HCT116 (cell line): ENCODE results near the gene RALGPS1. TPM values are rescaled to one million over a fixed set of nuclear protein-coding genes. Genes with fewer than 3 reads are reported as not detected.

Experiments used
- ATAC-seq: fragments of 200-7000 bp; cut with Tn5 transposase; 2 replicates; pipeline ENCODE4 v1.9.1; 2020; ENCODE audit warnings: mild to moderate bottlenecking, moderate library complexity
- BruUV-seq: library from RNA; stranded (reverse); fragments of 400-500 nt; replicated peaks from 2 replicates; lab custom pipeline; 2021; lab: Mats Ljungman, UMichigan
- CTCF ChIA-PET: fragments of 300-600 bp; sonication (Branson Sonifier 250); formaldehyde crosslinking; loops from one replicate; lab custom pipeline; 2021; ENCODE audit warnings: antibody characterized with exemption; lab: Charles Lee
- POLR2A ChIA-PET: fragments of 300-600, 350-600 bp; sonication (Branson Sonifier 250); formaldehyde crosslinking; loops from one replicate; lab custom pipeline; 2021; ENCODE audit warnings: antibody characterized with exemption; lab: Charles Lee
- RAD21 ChIA-PET, 2 experiments: fragments of 300-600 bp; sonication (Branson Sonifier 250); formaldehyde crosslinking; loops; one replicate each; lab custom pipeline; 2023; ENCODE audit warnings: low total read pairs in 2 of 2; ENCODE audit not compliant: uncharacterized antibody in 2 of 2, unreplicated experiment in 2 of 2, low non-redundant PET in 1 of 2; lab: Charles Lee
- DNase-seq: peaks from one replicate; pipeline ENCODE4 v3.0.0-alpha.2; 2010; ENCODE audit warnings: low read depth, low spot score
- H2AFZ ChIP-seq: fragments of 200-600 bp; shearing (Covaris generic), sonication (generic); 2 replicates; pipeline ENCODE4 v1.6.1; 2017; ENCODE audit warnings: low read depth, mixed run types, mixed read lengths, antibody characterized with exemption, low read length; ENCODE audit not compliant: poor library complexity, severe bottlenecking
- H3K27ac ChIP-seq: 2 replicates; pipeline ENCODE4 v1.5.1; 2012; ENCODE audit warnings: low read depth, low read length
- H3K27me3 ChIP-seq: fragments of 200-600 bp; sonication (generic); 2 replicates; pipeline ENCODE4 v1.6.1; 2016; ENCODE audit warnings: mixed run types, low read length, mixed read lengths; ENCODE audit not compliant: insufficient read depth
- H3K36me3 ChIP-seq, 2 experiments: fragments of 200-500 bp in 1 of 2; fragments of 200-600 bp in 1 of 2; sonication (Bioruptor generic) in 1 of 2; sonication (generic) in 1 of 2; 2 replicates each; pipeline versions ENCODE4 v1.5.1 to v1.6.1; 2014 to 2016; ENCODE audit warnings: low read length in 2 of 2, inconsistent platforms in 1 of 2, mixed read lengths in 1 of 2, mixed run types in 1 of 2; ENCODE audit not compliant: insufficient read depth in 2 of 2, control insufficient read depth in 1 of 2
- H3K4me1 ChIP-seq, 2 experiments: fragments of 200-600 bp in 1 of 2; sonication (generic) in 1 of 2; 2 replicates each; pipeline versions ENCODE4 v1.5.1 to v1.6.1; 2012 to 2017; ENCODE audit warnings: low read length in 2 of 2, inconsistent platforms in 1 of 2, mild to moderate bottlenecking in 1 of 2, mixed read lengths in 1 of 2, mixed run types in 1 of 2, moderate library complexity in 1 of 2; ENCODE audit not compliant: insufficient read depth in 2 of 2, control insufficient read depth in 1 of 2
- H3K4me2 ChIP-seq: fragments of 200-600 bp; sonication (generic); 2 replicates; pipeline ENCODE4 v1.6.1; 2017; ENCODE audit warnings: mixed run types, low read length, mixed read lengths
- H3K4me3 ChIP-seq, 2 experiments: fragments of 200-600 bp in 1 of 2; sonication (generic) in 1 of 2; replicated peaks in 1 of 2; 2 replicates each; pipeline ENCODE4 v1.5.1; 2011 to 2016; ENCODE audit warnings: low read length in 2 of 2, control low read depth in 1 of 2, low read depth in 1 of 2, mild to moderate bottlenecking in 1 of 2, mixed read lengths in 1 of 2, mixed run types in 1 of 2
- H3K79me2 ChIP-seq: fragments of 200-600 bp; sonication (generic); 2 replicates; pipeline ENCODE4 v1.6.1; 2017; ENCODE audit warnings: mild to moderate bottlenecking, mixed run types, low read length, moderate library complexity, mixed read lengths; ENCODE audit not compliant: insufficient read depth
- H3K9ac ChIP-seq: fragments of 200-600 bp; sonication (generic); 2 replicates; pipeline ENCODE4 v1.6.1; 2016; ENCODE audit warnings: low read length, mixed read lengths
- H3K9me2 ChIP-seq: fragments of 200-600 bp; sonication (generic), shearing (Covaris generic); 2 replicates; pipeline ENCODE4 v1.6.1; 2017; ENCODE audit warnings: mixed run types, mild to moderate bottlenecking, moderate library complexity; ENCODE audit not compliant: insufficient read depth
- H3K9me3 ChIP-seq, 2 experiments: fragments of 200-500 bp in 1 of 2; fragments of 200-600 bp in 1 of 2; sonication (Bioruptor generic) in 1 of 2; sonication (generic) in 1 of 2; 2 replicates each; pipeline ENCODE4 v1.6.1; 2014 to 2017; ENCODE audit warnings: low read length in 2 of 2, mixed read lengths in 2 of 2, inconsistent platforms in 1 of 2, low read depth in 1 of 2, mild to moderate bottlenecking in 1 of 2, mixed run types in 1 of 2, moderate library complexity in 1 of 2; ENCODE audit not compliant: control insufficient read depth in 1 of 2, insufficient read depth in 1 of 2
- H4K20me1 ChIP-seq: fragments of 200-600 bp; sonication (generic), shearing (Covaris generic); 2 replicates; pipeline ENCODE4 v1.6.1; 2017; ENCODE audit warnings: mixed run types, mild to moderate bottlenecking, moderate library complexity; ENCODE audit not compliant: insufficient read depth
- EGR1 ChIP-seq: IDR thresholded peaks from 2 replicates; pipeline ENCODE4 v1.6.1; 2012; ENCODE audit warnings: low read depth
- ELF1 ChIP-seq: IDR thresholded peaks from 2 replicates; pipeline ENCODE4 v1.6.1; 2012; ENCODE audit warnings: low read depth, borderline replicate concordance
- EZH2 ChIP-seq: fragments of 200-600 bp; sonication (generic); IDR thresholded peaks from 2 replicates; pipeline ENCODE4 v1.6.1; 2017; ENCODE audit warnings: antibody characterized with exemption, mixed run types
- EZH2phosphoT487 ChIP-seq: fragments of 200-600 bp; IDR thresholded peaks from 2 replicates; pipeline ENCODE4 v1.6.1; 2018; ENCODE audit warnings: antibody characterized with exemption, borderline replicate concordance
- JUND ChIP-seq: IDR thresholded peaks from 2 replicates; pipeline ENCODE4 v1.6.1; 2012
- MAX ChIP-seq: IDR thresholded peaks from 2 replicates; pipeline ENCODE4 v1.6.1; 2012
- POLR2A ChIP-seq: IDR thresholded peaks from 2 replicates; pipeline ENCODE4 v1.7.0; 2011; ENCODE audit warnings: borderline replicate concordance; ENCODE audit not compliant: insufficient read depth, insufficient read length; ENCODE audit errors: extremely low read depth
- RAD21 ChIP-seq: IDR thresholded peaks from 2 replicates; pipeline ENCODE4 v1.6.1; 2012; ENCODE audit warnings: low read depth, mild to moderate bottlenecking
- SIN3A ChIP-seq: IDR thresholded peaks from 2 replicates; pipeline ENCODE4 v1.6.1; 2012; ENCODE audit warnings: low read depth
- SP1 ChIP-seq: IDR thresholded peaks from 2 replicates; pipeline ENCODE4 v1.6.1; 2012; ENCODE audit warnings: low read depth
- SRF ChIP-seq: IDR thresholded peaks from 2 replicates; pipeline ENCODE4 v1.6.1; 2012; ENCODE audit warnings: low read depth
- TCF7L2 ChIP-seq: IDR thresholded peaks from 2 replicates; pipeline ENCODE4 v1.7.0; 2011; ENCODE audit warnings: borderline replicate concordance, inconsistent platforms; ENCODE audit not compliant: insufficient read depth, insufficient read length; ENCODE audit errors: extremely low read depth
- YY1 ChIP-seq: IDR thresholded peaks from 2 replicates; pipeline ENCODE4 v1.6.1; 2011; ENCODE audit warnings: low read length, low read depth, moderate library complexity, mild to moderate bottlenecking; ENCODE audit not compliant: insufficient replicate concordance; ENCODE audit errors: extremely low read depth
- ZBTB33 ChIP-seq: IDR thresholded peaks from 2 replicates; pipeline ENCODE4 v1.6.1; 2011; ENCODE audit warnings: mild to moderate bottlenecking, low read length, moderate library complexity; ENCODE audit not compliant: insufficient replicate concordance; ENCODE audit errors: extremely low read depth
- intact Hi-C: fragments of 100-400 bp; cut with micrococcal nuclease; formaldehyde crosslinking; loops from 2 replicates; pipeline ENCODE4 v1.10.0; 2022
- total RNA-seq: library from RNA; stranded (reverse); gene quantifications from one replicate; pipeline ENCODE4 v1.2.1, GENCODE V29; 2021; ENCODE audit not compliant: unreplicated experiment
- TF ChIP-seq, protein P1 (sequence below), 3 experiments: fragments of 200-600 bp in 1 of 3; sonication (generic) in 1 of 3; IDR thresholded peaks in 2 of 3; conservative IDR thresholded peaks in 1 of 3; 2 replicates each; pipeline ENCODE4 v1.5.1; 2012 to 2017; ENCODE audit warnings: low read depth in 2 of 3, low read length in 2 of 3, antibody characterized with exemption in 1 of 3, borderline replicate concordance in 1 of 3, control low read depth in 1 of 3, mild to moderate bottlenecking in 1 of 3, mixed read lengths in 1 of 3, mixed run types in 1 of 3, moderate library complexity in 1 of 3; ENCODE audit not compliant: insufficient read depth in 1 of 3
- TF ChIP-seq, protein P2 (sequence below): IDR thresholded peaks from 2 replicates; pipeline ENCODE4 v1.6.1; 2012

Gene RALGPS1
- total RNA-seq, 1 experiment from 2014 or later = 7.6 TPM

- Histone ChIP-seq H3K27ac (no peak overlapping the region), H4K20me1 (no peaks in the 10 kb centered on the region), H3K4me1 (peaks cover 2 to 23% of the 10 kb centered on the region in 2 experiments; a peak in 3 of 4 replicates), H3K9ac (peak overlapping the region; percentile 20; the same call in 1 of the 2 replicates), H3K27me3 (no peaks in the 10 kb centered on the region), H2AFZ (no peak overlapping the region), H3K9me2 (no peaks in the 10 kb centered on the region), H3K4me3 (peak overlapping the region; percentile 49 to 53), H3K4me2 (peak overlapping the region; percentile 76), H3K9me3 (no peaks in the 10 kb centered on the region), H3K79me2 (no peaks in the 10 kb centered on the region), H3K36me3 (no peaks in the 10 kb centered on the region)
- no TSS peak for BruUV-seq
- POLR2A ChIA-PET = no interaction called here
- DNase-seq (peak; percentile 19), ATAC-seq (peak; percentile 59)
- intact Hi-C loops = no loop called here
- RAD21 ChIA-PET = interaction anchor here in 1 of 2 experiments (0.6 kb wide), 1 partner anchor 159 kb away, joined by 3 read pairs; no protein-coding TSS in a partner anchor
- TF ChIP-seq YY1 (no peak), JUND (no peak), RAD21 (no peak), EZH2phosphoT487 (no peak), POLR2A (no peak), SRF (no peak), ZBTB33 (no peak), EGR1 (no peak), EZH2 (no peak), MAX (no peak), ELF1 (no peak), SP1 (no peak), TCF7L2 (no peak), SIN3A (no peak)
- TF ChIP-seq, protein P1, sequence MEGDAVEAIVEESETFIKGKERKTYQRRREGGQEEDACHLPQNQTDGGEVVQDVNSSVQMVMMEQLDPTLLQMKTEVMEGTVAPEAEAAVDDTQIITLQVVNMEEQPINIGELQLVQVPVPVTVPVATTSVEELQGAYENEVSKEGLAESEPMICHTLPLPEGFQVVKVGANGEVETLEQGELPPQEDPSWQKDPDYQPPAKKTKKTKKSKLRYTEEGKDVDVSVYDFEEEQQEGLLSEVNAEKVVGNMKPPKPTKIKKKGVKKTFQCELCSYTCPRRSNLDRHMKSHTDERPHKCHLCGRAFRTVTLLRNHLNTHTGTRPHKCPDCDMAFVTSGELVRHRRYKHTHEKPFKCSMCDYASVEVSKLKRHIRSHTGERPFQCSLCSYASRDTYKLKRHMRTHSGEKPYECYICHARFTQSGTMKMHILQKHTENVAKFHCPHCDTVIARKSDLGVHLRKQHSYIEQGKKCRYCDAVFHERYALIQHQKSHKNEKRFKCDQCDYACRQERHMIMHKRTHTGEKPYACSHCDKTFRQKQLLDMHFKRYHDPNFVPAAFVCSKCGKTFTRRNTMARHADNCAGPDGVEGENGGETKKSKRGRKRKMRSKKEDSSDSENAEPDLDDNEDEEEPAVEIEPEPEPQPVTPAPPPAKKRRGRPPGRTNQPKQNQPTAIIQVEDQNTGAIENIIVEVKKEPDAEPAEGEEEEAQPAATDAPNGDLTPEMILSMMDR (IDR thresholded peaks at IDR 0.05 in 2 of 3, conservative IDR thresholded peaks at IDR 0.05 in 1 of 3; ENCODE audit: borderline replicate concordance in 1 of 3, insufficient read depth in 1 of 3, low read depth in 2 of 3, low read length in 2 of 3) = no peak
- TF ChIP-seq, protein P2, sequence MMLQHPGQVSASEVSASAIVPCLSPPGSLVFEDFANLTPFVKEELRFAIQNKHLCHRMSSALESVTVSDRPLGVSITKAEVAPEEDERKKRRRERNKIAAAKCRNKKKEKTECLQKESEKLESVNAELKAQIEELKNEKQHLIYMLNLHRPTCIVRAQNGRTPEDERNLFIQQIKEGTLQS = no peak
- CTCF ChIA-PET = interaction anchor here (1.4 kb wide), 2 partner anchors 9 to 25 kb away, joined by 3 read pairs; no protein-coding TSS in a partner anchor
Measured at GRCh38 chr9:126915281-126915816, 767 bp downstream of the RALGPS1 start.
